Stimulated activated CD8-positive, alpha-beta memory T cell treated with anti-CD3 and anti-CD28 coated beads, Interleukin-15, amount 100 ng/mL, for 4 hours (primary cell): ENCODE results near the gene SLC27A3.
A peak's percentile ranks its signal among the peaks of the same experiment; 100 is the strongest.

Source experiments
- DNase-seq, 2 donors: peaks; one replicate each; pipeline ENCODE4 v3.0.0-alpha.2; 2020; ENCODE audit warnings: low read depth in 2 of 2

SLC27A3 gene

DNA sequence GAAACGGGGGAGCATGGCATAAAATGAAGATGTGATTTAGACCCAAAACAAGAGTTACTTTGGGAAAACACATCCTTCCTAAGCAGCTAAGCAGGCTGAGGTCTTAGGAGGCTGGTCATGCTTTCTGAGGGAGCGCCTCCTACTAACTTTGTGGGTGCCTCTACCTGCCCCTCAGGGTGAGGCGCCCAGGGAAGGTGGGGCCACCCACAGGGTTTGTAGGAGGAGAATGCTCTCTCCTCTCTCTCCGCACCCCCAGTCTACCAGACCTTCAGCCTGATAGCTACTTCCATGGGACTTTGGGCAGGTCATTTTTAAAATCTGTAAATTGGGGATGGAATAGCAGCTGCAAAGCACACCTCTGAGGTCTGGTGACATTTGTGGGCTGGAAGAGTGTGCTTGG, 23.8 kb downstream of the SLC27A3 start:
- DNase-seq = no peak

DNA sequence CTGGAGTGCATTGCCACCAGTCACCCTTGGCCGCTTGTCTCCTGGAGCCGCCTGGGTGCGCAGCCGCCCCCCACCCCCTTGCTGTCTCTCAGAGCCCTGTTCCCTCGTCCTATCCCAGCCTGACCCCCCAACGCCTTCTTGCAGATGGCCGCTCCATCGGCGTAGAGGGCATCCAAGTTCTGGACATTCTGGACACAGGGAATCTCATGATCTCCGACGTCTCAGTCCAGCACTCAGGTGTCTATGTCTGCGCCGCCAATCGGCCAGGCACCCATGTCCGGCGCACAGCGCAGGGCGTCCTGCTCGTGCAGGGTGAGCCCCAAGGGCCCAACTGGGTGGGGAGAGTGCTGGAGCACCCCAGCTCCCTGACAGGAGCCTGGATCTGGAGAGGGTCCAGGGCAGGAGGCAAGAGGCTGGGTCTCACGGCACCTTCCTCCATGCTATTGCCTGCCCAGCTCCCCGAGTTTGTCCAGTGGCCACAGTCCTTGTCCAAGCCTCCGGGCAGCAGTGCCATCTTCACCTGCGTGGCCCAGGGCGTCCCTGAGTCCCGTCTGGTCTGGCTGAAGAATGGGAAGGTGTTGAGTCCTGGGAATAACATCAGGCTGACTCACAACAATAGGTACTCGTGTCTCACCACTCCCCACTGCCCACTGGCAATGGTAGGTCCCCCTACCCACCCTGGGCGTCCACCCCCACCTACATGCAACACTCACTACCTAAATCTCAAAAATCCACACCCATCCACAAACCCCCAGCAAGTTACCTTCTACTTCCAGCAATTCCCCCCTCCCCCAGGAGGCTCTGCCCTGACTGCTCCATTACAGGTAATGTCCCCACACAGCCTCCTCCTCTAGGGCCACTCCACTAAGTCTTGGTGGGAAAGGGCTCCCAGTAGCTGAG, 24.6 kb downstream of the SLC27A3 start:
- no peak for DNase-seq

DNA sequence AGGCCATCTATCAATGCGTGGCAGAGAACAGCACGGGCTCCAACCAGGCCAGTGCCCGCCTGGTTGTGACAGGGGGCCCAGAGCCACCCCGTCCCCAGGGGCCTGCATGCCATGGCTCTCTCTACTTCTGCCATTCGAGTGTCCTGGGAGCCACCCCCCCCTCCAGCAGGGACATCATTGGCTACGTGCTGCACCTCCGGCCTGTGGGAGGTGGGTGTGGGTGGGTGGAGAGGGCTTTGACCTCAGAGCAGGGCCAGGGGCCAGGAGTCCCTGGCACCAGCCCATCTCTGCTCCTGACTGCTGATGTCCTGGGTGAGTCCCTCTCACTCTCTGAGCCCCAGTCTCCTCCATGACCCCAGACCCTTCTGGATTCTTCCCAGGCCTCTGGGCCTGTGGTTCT, 25.3 kb downstream of the SLC27A3 start:
- no peak for DNase-seq

DNA sequence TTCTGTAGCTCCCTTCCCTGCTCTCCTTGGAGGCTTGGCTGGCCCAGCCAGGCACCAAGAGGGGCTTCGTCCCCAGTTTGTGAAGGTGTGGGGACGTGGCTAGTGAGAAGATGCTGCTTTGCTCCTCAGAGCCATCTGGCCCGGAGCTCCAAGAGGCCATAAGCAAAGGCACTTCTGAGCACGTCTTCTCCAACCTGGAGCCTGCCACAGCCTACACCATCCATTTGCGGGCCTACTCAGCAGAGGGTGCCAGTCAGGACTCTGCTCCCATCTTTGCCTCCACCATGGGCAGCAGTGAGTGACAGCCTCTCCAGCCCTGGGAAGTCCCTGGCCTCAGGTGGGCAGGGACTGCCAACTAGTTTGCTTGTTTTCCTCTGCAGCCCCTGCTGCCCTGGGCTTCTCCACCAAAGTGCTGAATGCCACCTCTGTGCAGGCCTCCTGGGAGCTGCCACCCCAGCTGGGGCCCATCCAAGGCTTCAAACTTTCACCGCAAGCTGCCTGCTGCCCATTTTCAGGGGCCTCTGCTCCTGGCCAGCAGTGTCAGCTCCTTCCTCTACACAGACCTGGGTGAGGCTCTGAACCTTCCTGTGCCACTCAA, 25.9 kb downstream of the SLC27A3 start:
- no peak for DNase-seq

DNA sequence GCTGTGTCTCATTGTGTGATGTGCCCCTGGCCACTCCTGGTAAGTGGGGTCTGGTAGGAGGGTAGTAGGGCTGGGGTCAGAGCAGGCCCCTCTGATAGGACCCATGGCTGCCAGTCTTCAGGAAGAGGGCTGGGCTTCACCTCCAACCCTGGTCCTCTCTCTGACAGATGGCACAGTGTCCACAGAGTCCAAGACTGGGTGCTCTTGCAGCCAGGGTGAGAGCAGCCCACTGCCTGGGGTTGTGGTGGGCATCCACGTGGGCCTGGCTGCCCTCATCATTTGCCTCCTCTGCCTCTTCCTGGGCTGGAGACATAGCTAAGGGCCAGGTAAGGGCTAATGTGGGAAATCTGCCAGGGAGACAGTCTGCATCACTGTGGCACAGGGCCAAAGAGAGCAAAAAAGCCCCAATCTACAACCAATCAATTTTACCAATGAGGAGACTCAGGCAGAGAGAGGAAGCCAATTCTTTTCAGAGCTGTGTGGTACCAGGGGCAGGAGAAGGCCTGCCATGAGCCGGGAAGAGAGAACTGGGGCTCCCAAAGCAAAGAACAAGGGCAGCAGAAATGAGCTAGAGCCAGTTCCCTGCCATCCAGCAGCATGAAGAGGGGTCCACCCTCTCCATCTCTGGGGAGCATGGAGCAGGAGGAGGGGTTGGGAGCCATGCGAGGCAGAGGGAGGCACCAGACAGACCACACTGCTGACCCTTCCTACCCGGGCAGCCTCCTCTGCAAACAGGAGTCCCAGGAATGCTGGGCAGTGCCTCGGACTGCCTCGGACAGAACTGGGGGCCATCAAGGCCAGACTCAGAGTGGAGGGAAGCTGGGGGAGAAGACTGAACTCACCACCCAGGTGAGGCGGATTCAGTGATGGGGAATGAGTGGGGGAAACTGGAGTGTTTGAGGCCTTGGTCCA, 26.8 kb downstream of the SLC27A3 start:
- DNase-seq = no peak

DNA sequence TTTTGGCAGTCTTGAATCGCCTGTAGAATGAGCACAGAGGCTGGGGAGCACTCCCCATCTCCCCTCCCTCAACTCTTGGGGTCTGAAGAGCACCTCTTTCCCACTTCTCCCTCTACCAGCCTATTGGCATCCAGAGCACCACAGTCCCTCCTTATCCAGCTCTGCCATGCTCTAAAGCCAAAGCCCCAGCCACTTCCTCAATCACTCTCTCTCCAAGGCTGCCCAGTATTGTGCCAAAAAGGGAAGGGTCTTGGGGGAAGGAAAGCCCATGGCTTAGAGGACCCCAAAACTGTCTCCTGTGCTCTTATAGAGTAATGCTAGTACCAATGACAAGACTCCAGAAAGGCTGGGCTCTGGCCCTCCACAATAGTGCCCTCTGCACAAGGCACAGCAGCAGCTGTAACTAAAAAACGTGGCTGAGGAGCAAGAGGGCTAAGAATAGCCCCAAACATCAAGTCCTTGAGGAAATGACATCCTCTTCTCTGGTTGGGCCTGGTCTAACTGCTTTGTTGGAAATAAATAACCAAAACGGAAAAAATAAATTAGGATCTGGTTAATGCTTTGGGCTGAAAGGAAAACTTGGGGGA, 28.4 kb downstream of the SLC27A3 start:
- no peak for DNase-seq

DNA sequence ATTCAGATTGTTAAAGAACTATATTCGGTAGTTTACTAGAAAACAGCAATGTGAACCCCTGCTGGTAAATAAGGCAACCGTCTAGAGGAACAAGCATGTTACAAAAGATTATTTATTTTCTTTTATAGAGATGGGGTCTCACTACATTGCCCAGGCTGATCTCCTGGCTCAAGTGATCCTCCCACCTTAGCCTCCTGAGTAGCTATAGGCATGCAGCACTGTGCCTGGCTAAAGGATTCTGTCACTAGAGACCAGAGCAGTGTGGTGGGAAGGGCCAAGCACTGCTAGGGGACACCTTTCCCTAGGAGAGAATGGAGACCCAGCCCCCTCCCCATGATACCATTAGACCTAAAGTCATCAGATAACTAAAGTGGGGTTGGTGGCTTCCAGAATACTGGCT, 28.9 kb downstream of the SLC27A3 start:
- no peak for DNase-seq

DNA sequence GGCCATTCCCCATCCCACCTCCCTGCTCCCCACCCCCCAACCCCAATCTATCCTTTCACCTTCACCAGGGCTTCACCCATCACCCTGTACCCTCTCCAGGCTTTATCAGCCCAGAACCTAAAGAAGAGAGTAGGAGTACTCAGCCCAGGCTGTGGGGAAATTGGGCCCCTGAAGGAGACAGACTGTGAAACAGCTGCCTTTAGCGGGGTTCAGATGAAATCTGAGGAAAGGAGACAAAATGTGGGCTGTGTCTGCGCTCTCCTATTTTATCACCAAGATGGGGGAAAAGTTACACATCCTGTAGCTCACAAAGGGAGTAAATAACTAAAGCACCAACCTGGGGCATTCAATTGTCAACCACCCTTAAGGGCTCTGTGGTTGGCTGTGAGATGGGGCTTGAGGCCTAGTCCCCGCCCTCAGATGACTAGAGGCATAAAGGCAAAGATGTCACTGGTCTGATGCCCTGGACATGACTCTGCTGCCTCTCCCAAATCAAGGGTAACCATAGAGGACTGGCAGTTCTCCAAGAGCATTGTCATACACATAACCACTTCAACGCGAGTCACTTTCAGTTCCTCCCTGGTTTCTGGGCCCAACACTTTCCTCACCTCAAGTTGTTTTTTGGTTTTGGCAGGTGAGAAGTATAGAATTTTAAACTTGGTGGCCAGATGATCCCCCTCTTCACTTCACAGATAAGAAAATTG, 30.0 kb downstream of the SLC27A3 start:
- DNase-seq = peak; percentile 23 to 44

DNA sequence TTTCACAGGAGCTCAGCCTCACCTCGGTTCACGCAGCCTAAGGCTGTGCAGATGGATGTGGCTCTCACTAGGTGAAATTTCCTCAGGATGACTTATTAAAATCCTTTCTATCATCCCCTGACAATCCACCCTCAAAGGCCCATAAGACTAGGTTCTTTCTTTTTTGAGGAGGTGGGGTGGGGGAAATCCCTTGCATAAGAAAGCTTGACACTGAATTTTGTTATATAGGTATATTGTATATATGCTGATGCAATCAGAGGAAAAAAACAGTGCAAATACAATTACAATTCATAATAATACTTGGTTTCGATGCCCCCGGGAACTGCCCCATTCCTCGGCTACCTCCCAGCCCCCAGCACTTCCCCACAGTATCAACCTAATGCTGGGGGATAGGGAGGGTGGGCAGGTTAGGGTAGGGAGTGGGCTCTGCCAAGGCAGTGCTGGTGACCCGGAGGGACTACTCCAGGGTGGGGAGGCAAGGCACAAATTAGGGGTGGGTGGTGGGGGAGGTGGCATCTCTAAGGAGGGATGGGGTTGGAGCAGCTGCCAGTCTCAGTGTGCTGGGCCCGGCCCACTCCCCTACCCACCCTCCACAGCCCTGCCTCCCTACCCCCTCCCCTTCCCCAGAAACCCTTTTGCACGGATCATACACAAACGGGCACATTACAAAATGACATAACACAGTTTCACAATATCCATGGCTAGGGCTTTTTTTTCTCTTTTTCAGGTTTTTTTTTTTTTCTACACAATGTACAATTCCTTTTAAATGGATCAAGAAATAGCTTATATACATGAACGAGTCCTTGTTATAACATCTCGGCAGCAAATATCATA, 30.9 kb downstream of the SLC27A3 start:
- DNase-seq = no peak

DNA sequence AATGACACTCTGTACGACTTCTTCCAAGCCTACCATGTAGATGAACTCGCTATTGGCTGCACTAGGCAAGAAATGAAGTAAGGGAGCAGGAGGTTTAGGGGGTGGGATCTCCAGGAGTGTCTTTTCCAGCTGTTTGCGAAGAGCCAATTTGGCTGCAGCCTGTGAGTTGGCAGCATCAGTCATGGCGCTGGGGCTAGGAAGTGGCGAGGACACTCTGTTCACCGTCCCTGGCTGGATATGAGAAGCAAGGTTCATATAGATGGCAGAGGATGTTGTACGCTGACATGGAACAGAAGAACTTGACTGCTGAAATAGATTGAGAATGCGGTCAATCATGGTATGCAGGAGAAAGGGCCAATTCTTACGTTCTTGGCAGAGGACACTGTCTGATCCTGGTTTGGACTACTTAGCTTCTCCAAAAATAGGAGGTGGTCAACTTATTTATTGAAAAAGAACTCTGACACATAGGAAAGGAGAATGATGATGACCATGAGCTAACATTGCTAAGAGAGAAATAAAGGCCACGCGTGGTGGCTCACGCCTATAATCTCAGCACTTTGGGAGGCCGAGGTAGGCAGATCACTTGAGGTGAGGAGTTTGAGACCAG, 41.2 kb downstream of the SLC27A3 start:
- DNase-seq = no peak

DNA sequence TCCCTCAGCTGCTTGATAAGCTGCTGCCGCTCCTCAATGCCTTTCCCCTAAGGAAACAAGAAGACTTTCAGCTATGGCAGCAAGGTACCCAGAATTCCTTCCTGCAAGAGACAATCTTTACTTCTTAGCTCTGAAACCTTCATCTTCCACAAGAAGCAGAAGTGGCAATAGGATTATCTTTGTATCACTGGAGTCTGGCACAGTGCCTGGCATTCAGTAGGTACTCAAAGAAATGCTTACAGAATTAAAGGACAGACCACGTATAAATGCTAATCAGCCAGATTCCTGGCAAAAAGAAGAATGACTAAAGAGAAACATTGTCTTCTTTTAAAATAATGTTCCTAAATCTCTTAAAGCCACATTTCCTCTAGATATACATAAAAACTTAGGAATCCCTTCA, 43.7 kb downstream of the SLC27A3 start:
- DNase-seq = no peak

DNA sequence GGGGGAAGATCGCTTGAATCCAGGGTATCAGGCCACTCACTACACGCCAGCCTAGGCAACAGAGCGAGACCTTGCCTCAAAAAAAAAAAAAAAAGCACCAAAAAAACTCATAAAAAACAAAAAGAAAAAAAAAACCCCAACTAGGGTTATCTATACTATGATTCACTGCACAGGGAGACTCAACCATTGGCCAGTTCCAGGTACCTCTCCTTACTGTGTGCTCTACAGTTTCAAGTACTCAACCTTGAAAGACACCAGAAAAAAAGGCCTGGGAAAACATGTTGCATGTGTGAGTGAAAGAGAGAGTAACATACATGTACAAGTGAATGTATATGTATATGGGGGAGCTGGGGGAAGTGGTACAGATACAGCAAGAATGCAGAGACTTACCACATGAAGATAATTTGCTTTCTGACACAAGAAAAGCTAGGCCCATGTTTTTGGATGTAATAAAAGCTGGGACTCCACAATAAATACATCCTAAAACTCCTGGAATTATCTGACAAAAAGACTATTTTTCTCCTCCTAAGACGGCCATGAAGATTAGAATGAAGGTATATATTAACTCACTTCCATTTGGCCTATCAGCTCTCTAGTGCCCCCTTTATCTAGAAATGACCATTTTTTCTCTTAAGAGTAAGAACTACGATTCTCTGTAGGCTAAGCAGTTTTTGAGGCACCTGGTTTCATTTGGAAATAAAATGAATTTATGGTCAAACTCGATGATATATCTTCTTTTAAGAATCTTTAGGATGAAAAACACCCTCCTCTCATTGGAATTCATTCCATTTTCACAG, 52.2 kb downstream of the SLC27A3 start:
- DNase-seq = no peak
